GM21515 (cell line): ENCODE measurements around the gene TNS3.

ENCODE experiments used
- ATAC-seq: cut with Tn5 transposase; IDR thresholded peaks from one replicate; pipeline ENCODE4 v1.9.1; 2021; ENCODE audit not compliant: unreplicated experiment

The TNS3 gene

DNA sequence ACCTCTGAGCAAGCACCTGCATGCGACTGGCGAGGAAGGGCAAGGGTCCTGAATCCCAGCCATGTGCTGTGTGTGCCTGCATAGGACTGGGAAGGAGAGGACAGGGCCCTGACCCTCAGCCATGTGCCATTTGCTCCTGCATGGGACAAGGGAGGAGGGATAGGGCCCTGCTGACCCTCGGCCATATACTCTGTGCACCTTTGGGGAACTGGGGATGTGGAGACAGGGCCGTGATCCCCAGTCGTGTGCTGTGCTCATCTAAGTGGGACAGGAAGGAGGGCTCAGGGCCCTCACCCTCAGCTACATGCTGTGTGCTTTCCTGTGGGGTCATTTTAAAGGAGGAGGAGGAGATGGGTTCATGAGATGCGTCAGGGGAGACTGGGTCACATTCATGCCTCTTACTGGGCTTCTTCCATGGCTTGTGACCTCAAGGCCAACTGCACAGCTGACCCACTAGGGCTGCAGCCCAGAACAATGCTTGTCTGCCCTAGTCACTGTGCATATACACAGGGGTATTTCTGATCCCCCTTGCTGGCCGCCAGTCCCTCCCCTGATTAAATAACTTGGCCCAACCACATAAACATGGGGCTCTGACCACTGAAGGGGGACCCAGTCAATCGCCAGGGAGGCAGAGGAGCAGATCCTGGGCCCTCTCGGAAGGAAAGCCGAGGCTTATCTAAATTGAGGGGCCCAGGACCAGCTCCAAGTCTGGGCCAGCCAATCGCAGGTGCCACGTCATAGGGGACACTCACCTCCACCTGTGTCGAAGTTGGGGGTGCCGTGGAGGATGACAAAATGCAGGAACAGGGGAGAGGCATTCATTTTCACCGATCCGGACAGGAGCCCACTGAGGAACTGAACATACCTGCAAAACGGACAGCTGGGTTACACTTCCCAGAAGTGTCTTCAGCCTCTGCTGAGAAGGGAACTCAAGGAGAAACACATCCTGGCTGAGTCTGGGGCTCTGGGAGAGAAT lies 167.3 kb downstream of the TNS3 start:
- ATAC-seq, result no peak

DNA sequence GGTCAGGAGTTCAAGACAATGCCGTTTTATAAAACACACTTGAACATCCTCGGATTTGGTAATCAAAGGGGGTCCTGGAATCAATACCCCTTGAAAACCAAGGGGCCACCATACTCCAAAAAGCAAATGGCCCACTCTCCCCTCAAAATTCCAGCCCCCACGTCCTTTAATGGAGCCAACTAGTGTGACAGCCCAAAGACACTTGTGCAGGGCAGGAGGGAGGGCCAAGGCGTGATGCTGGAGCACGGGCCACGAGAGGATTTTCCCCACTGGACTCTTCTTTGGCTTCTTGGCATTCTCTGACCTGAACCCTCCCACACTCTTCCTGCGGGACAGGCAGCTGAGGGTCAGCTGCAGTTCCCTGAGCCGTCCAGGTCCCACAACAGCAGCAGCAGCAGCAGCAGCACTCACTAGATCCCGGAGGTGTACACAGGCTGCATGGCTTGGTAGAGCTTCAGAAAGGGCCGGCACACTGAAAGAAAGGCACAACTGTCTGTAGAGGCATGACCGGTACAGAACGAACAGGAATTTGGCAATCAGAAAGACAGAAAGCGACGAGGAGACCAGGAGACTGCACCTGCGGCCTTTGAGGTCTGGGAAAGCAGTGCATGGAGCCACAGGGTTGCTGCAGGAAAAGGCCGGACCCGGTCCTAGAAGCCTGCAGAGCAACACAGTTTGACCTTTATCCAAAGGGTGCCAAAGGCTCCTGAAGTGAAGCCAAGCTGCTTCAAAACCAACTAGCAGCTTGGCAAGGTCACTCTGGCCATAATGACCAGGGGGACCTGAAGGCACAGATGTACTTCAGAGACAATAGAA lies 168.2 kb downstream of the TNS3 start:
- no peak for ATAC-seq

DNA sequence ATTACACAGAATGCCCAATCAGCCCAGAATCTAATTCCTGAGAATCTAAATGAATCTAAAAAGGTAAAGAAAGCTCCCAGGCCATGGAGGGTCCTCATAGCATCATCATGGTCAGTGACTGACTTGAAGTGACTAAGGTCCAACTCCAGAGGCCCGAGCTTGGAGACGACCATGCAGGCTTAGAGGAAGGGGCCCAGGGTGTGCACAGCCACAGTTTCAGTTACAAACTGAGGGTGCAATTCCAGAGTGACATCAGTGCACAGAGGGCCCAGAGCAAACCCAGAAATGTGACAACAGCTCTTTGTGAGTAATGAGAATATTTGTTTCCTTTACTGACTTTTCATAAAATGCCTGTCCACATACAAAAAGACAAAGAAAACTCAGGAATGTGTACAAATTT lies 170.0 kb downstream of the TNS3 start:
- no peak for ATAC-seq

DNA sequence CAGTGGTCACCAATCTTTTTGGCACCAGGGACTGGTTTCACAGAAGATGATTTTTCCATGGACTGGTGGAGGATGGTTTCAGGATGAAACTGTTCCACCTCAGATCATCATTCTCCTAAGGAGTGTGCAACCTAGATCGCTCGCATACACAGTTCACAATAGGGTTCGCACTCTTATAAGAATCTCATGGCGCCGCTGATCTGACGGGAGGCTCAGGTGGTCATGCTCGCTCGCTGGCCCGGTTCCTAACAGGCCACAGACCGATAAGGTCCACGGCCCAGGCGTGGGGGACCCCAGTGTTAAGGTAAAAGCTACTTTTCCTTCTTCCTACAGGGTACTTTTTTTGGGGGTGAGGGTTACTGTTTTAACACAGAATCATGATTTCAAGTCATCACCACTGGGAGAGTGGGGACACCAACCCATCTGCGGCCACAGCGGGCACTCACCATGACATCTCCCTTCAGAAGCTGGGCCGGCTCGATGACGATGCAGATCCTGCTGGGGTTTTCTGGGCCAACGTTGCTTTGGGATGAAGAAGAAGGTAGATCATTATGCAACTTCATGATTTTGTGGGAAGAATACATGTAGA lies 170.5 kb downstream of the TNS3 start:
- ATAC-seq, result no peak

DNA sequence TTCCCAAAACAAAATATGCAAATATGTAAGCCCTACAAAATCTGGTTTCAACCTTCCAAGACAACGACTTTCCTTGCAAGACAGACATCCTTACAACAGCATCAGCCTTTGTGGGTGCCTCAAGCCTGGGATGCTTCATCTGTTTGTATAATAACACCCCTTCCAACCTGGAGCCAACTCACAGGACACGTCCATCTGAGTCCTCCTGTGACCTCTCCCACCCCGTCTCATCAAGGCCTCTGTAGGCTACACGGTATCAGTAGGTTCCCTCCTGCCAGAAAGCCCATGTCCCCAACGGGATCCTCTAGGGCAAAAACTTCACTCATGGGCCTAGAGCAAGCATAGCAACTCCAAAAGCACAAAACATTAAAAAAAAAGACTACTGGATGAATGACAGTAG lies 173.2 kb downstream of the TNS3 start:
- no peak for ATAC-seq

DNA sequence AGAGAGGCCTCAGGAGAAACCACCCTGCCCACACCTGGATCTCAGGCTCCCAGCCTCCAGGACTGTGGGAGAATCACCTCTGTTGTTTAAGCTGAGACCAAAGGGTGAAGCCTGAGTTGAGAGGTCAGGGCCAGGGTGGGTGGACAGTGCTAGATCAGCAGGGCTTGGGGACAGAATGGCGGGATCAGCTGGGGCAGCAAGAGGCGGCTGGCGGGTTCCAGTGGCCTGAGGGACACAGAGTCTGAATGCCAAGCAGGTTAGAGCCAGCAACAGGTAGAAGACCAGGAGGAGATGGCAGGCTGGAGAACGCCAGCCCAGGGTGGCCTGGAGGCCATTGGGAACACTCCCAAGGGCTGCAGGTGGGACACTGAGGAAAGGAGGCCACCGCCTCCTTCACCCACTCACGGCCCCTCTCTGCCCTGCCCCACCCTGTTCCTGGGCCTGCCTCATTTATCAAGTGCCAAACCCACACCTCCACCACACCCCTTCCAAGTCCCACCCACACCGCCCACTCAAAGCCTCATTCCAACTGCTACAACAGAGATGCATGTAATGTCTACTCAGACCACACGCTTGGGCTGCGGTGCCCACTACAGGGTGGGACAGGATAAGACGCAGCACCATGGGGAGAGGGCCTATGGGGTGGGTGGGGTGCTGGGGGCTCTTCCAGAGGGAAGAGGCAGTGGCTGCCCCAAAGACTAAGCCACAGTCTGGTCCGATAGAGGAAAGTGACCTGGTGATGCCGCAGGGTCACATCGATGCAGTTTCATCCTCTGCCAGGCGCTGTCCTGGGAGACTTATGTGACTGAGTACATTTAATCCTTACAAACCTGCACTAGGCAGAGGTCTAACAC lies 173.9 kb downstream of the TNS3 start:
- no peak for ATAC-seq

DNA sequence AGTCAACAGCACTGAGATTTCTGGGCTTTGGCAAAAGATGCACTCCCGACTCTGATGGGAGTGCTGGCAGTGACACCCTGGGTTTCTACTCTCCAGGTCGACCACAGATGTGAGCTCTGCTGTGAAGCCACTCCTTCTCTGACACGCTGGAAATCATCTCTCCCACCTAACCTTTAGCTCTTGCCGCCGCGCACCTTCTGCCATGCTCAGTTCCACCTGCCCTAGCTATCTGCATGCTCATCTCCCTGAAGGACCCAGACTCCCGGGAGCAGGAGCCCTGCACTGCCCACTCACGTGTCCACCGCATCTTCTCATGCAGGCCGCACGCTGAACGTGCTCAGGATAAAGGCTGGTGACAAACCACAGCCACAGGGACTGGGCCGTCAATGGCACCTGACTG lies 174.8 kb downstream of the TNS3 start:
- no peak for ATAC-seq

DNA sequence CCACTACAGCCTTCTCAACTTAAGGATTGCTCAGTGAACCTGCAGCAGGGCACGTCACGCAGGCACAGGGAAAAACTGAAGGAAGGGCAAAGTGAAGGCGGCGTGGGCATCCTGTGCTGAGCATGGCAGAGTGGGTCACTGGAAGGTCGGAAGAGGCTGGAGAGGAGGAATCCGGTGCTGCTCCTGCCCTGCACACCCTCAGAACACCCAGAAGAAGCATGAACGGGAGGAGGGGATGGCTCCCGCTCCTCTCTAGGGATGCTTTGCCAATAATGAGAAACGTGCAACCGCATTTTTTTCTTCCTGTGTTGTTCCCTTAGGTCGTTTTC lies 175.1 kb downstream of the TNS3 start:
- ATAC-seq, result no peak

DNA sequence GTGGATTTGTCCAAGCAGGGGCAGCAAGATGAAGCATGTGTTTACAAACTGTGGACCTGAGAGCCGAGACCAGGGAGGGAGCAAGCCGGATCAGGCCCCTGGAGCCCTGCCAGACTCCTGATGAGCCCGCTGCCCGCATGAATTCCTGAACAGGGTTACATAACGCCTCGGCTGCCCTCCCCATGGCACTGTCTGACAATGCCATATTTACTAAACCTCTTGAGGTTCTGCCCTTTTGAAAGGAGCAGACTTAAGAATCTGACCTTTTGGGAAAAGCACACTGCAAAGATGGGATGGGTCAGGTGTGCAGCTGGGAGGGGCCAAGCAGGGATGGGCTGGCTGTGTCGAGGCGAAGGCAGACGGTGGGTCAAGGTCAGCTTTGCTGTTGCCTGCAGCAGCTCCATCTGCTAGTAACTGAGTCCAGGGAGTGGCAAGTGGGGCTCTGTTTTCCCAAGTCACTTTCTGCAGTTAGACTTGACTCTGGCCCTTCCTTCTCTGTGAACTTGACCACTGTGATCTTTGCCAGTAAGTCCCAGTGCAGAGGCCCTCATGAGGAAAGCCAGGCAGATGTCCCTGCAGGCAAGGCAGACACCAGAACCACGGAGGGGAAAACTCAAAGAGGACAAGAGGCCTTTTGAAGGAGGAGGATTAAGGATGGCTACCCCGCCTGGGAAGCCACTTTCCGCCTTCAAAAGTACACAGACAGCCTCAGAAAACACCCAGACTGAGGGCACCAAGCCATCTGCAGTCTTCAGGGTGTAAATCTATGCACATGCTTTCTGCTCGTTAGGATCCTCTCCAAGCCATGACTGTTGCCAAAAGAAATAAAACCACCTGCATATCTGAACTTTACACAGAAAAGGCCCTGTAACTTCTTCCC lies 175.8 kb downstream of the TNS3 start:
- no peak for ATAC-seq

DNA sequence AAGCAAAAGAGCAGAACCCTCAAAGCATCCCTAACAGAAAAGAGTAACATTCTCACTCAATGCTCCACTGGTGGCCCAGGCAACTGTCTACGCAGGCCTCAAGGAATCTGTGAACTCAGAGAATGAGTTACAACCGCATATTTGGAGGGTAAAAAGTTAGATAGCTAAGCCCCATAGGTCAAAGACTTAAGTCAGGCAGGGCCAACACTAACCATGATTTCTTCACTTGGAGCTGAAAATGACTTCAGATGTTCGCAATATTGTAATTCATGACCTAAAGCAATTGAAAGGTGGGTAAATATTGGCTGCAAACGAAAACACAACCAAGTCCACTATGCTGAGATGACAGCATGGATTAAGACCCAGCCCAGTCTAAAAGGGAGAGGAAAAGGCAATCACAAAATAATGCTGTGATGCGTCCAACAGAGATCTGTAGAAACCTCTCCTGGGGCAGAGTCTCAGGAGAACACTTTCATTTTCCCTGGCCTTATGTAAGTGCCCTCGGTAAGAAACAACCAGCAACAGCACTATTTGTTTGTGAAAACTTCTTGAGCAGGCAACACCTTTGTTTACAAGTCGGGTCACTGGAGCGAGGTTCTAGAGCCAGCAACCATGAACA lies 176.5 kb downstream of the TNS3 start:
- no peak for ATAC-seq

DNA sequence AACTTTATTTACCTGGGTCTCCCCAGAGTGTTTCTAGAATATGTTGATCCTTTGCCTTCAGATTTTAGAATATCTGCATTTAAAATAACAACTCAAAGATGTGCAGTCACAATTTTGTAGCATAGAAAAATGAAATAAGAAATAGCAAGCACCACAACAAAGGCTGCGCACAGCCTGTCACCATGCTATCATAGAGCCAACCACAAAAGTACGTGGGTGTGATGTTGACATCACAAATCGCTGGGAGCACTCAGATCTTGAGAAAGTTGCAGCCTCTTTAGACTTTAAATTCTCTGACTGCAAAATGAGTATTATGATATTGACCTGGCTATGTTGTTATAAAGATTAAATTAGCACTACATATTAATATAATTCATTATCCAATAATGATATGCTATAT lies 177.9 kb downstream of the TNS3 start:
- ATAC-seq, result no peak

DNA sequence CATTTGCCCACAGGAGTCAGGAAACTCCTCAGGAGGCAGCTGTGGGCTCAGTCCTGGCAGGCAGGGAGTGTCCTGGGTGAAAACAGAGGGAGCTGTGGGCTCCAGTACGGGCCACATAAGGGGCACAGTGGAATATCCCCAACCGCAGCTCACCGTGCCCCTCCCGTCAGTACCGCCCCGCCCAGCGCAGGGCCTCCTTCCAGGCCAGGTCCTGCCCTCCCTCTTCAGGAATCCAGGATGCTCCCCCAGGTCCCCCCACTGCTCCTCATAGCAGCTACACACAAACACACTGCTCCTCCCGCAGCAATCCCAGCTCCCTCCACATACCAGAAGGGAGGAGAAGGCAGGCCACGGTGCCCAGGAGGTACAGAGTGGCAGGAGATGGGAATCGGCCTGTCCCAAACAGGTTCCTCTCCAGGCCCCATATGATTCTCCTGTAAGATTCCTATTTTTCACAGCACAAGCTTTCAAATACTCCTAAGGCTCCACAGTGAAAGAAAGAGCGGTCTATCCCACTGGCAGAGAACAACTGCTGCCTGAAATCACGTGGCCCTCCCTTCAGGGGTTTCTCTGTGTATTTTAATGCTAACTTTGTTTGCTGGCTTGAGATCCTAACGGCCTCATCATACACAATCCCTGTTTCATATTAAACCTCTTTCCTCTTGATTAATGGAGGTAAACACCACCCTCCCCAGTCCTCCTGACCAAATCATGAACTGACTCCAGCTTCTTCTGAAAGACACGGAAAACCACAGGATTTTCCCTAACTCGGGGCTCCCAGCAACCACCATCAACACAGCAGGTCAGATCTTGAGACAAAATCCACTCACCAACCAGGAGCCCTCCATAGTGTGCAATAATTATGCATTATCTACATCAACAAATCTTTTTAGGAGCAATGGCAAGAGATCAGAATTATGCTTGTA lies 178.7 kb downstream of the TNS3 start:
- ATAC-seq, result no peak

DNA sequence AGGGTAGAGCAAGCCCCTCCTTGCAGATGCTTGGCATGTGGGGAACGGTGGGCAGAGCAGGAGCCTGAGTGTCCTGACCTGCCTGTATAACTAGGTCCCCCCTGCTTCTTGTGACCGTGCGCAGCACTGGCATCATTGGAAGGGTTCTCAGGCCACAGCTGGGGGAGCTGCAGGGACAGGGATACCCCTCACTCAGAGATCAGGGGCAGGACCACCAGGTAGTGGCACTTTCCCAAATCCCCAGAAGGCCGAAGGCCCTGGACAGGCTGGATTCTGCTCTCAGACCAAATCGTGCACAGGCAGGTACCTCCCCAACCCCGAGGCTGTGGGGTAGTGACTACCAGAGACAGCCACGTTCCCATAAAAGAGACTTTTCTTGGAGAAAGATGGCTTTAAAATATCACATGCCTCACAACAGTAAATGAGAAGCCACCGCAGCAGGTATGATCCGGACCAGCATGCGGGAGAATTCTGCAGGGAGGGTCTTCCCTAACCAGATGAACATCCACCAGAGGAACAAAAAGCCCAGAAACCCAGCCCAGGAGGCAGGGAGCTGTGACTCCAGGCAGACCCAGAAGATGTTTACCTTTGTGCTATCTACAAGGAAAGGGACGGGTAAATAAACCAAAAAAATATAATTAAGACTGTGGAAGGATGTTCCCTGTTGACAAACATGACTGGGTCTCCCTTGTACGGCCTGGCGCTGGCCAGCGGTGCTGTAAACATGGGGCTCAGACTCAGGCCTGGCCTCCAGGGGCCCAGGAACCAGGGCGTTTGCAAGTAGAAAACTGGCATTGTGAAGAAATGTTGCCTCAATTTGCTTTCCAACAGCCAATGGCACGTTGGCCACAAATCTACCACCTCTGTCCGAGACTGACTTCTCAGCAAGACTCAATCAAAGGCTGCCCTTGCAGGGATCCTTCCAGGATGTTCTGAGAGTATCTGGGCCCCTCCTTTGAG lies 180.0 kb downstream of the TNS3 start:
- ATAC-seq, result no peak

DNA sequence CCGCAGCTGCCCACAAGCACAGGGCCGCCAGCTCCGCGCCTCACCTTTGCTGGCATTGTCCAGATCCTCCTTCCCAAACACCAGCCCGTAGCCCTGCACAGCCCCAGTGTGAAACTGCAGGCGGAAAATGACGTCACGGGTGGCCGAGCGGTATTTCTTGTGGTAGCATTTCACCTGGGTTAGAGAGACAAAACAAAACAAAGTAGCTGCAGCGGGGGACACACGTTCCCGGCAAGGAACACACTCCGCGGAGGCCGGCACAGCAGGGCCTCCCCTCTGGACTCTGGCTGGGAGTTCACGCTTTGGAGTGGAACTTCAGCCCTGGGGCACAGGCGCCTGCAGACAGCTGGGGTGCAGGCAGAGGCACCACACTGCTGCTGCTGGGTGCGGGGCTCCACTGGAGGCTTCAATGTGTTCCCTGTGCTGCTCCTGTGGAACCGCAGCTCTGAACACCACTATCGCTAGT lies 181.1 kb downstream of the TNS3 start:
- ATAC-seq, result no peak

DNA sequence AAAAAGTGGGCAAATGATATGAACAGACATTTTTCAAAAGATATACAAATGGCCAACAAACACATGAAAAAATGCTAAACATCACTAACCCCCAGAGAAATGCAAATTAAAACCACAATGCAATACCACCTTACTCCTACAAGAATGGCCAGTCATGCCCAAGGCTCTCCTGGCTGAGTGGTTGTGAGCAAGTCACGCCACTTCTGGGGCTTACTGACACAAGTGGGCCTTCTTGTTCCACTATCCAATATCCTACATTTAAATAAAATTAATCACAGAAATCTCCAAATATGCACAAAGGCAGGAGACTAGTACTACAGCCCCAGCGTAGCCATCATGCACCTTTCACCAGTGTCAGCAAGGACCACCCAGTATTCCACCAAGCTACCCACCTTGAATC lies 181.9 kb downstream of the TNS3 start:
- ATAC-seq, result no peak

DNA sequence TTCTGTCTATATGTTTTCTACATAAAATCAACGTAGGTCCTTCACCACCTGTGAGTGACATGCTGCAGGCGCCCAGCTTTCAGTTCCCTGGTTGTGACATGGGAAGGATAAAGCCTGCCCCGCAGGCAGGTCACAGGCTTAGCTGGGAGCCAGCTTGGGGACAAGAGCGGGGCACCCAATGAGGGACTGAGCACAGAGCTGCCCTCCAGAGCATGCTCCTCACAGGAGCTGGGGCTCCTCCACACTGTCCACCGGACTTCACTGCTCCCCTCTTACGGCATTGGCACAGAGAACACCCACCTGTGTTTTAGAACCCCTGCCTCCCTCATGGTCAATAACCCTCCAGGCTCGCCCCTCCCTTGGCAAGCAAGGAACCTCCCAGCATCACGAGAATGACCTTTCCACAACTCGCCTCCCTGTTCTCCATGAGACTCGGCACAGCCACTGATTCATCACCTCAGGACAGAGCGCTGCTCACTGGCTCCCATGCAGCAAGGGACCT lies 187.1 kb downstream of the TNS3 start:
- no peak for ATAC-seq

DNA sequence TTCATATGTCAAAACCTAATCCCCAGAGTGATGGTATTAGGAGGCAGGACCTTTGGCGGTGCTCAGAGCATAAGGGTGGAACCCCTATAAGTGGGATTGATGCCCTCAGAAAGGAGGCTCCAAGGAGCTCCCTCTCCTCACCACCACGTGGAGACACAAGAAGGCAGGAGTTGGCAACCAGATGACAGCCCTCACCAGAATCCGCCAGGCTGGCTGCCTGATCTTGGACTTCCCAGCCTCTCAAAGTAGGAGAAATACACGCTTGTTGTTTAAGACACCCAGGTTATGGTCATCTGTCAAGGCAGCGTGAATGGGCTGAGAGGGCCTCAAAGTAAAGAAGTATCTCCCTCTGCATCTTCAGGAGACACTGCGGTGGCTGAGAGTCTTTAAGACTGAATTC lies 187.7 kb downstream of the TNS3 start:
- ATAC-seq, result no peak
